ENCODE results near the gene POU2F2. TPM values are rescaled to one million over a fixed set of nuclear protein-coding genes. Genes with fewer than 3 reads are reported as not detected.
A peak's percentile ranks its signal among the peaks of the same experiment; 100 is the strongest.
"Not testable (repeated sequence)": the region's sequence is repeated elsewhere in the genome, so short reads cannot be mapped to it uniquely, and the experiment has no call there.

Gene POU2F2
- total RNA-seq, 1 donor from 2014 or later, result 0.83 TPM

GRCh38 chr19:42108527-42109389, 23.5 kb downstream of the POU2F2 start:
- DNase-seq (ENCODE audit: low spot score) (peak; percentile 62), ATAC-seq (peak; percentile 94)

GRCh38 chr19:42105368-42105767, 26.9 kb downstream of the POU2F2 start:
- DNase-seq (ENCODE audit: low spot score) (no peak), ATAC-seq (no peak)

GRCh38 chr19:42102877-42103276, 29.4 kb downstream of the POU2F2 start:
- DNase-seq (ENCODE audit: low spot score) (no peak), ATAC-seq (no peak)

GRCh38 chr19:42100241-42100640, 32.0 kb downstream of the POU2F2 start:
- not testable (repeated sequence) for ATAC-seq; DNase-seq (ENCODE audit: low spot score)

- ATAC-seq (no peak), DNase-seq (ENCODE audit: low spot score) (no peak)
Measured at GRCh38 chr19:42099336-42099925, 32.8 kb downstream of the POU2F2 start.

GRCh38 chr19:42098781-42099180, 33.5 kb downstream of the POU2F2 start:
- no peak for DNase-seq (ENCODE audit: low spot score)
- ATAC-seq, result no peak

GRCh38 chr19:42097461-42097860, 34.8 kb downstream of the POU2F2 start:
- ATAC-seq, result no peak
- DNase-seq (ENCODE audit: low spot score), result no peak

GRCh38 chr19:42096255-42096837, 35.9 kb downstream of the POU2F2 start:
- no peak for DNase-seq (ENCODE audit: low spot score)
- ATAC-seq, result no peak

- DNase-seq (ENCODE audit: low spot score) (no peak), ATAC-seq (no peak)
Measured at GRCh38 chr19:42095814-42096230, 36.4 kb downstream of the POU2F2 start.

- ATAC-seq (no peak), DNase-seq (ENCODE audit: low spot score) (no peak)
Measured at GRCh38 chr19:42095142-42095813, 37.0 kb downstream of the POU2F2 start.

GRCh38 chr19:42093926-42094325, 38.3 kb downstream of the POU2F2 start:
- no peak for ATAC-seq

GRCh38 chr19:42093505-42093904, 38.7 kb downstream of the POU2F2 start:
- ATAC-seq, result no peak
- no peak for DNase-seq (ENCODE audit: low spot score)

More at GRCh38 chr19:42093926-42094325, 38.3 kb downstream of the POU2F2 start:
- no peak for DNase-seq (ENCODE audit: low spot score)

GRCh38 chr19:42092350-42092749, 39.9 kb downstream of the POU2F2 start:
- DNase-seq (ENCODE audit: low spot score) (no peak), ATAC-seq (peak; percentile 49)

- no peak for DNase-seq (ENCODE audit: low spot score)
- ATAC-seq, result no peak
Measured at GRCh38 chr19:42091742-42092141, 40.5 kb downstream of the POU2F2 start.

- no peak for DNase-seq (ENCODE audit: low spot score)
- no peak for ATAC-seq
Measured at GRCh38 chr19:42091300-42091699, 40.9 kb downstream of the POU2F2 start.

- DNase-seq (ENCODE audit: low spot score) (no peak), ATAC-seq (no peak)
Measured at GRCh38 chr19:42090672-42091071, 41.6 kb downstream of the POU2F2 start.

GRCh38 chr19:42089772-42090171, 42.5 kb downstream of the POU2F2 start:
- ATAC-seq, result no peak
- DNase-seq (ENCODE audit: low spot score), result no peak

GRCh38 chr19:42089191-42089750, 43.0 kb downstream of the POU2F2 start:
- ATAC-seq (no peak), DNase-seq (ENCODE audit: low spot score) (no peak)

GRCh38 chr19:42088471-42089190, 43.6 kb downstream of the POU2F2 start:
- ATAC-seq, result no peak
- DNase-seq (ENCODE audit: low spot score), result no peak

GRCh38 chr19:42086770-42087550, 45.3 kb downstream of the POU2F2 start:
- no peak for DNase-seq (ENCODE audit: low spot score)
- no peak for ATAC-seq

Measured in left lobe of liver (tissue), 2 donors.